Measurements from ENCODE around the gene NCS1. TPM values are rescaled to one million over a fixed set of nuclear protein-coding genes. Genes with fewer than 3 reads are reported as not detected.
A peak's percentile ranks its signal among the peaks of the same experiment; 100 is the strongest.

Gene NCS1
- total and polyA plus RNA-seq, 9 of the 15 experiments (the other 6 are each of a cell fraction or from before 2014, with no cell fraction given): 0.28 to 27.0 (median 9.6) TPM

GRCh38 chr9:130174025-130174424 lies 1.8 kb downstream of the NCS1 start:
- Histone ChIP-seq H3K27ac (ENCODE audit: extremely low read depth, low read depth, low read length) (no peak overlapping the region), H2AFZ (ENCODE audit: low read depth, low read length) (no peak overlapping the region), H3K4me1 (replicated peaks in 1 of 2; ENCODE audit: control insufficient read depth in 2 of 2, insufficient read depth in 2 of 2, low read length in 2 of 2) (peaks cover 0 to 27% of the 10 kb centered on the region in 2 experiments; a peak in 3 of 5 replicates), H3K27me3 (ENCODE audit: control insufficient read depth in 2 of 2, insufficient read depth in 2 of 2, low read length in 2 of 2) (no peaks in the 10 kb centered on the region; a peak in 1 of 5 replicates), H3K9ac (ENCODE audit: insufficient read depth in 1 of 2, low read depth in 2 of 2, low read length in 2 of 2) (peak overlapping the region in 1 of 2 experiments; percentile 10; a peak in 2 of 4 replicates), H3K9me1 (ENCODE audit: control insufficient read depth, insufficient read depth, low read length) (no peaks in the 10 kb centered on the region), H3K9me3 (replicated peaks; ENCODE audit: control insufficient read depth, insufficient read depth, low read depth, low read length) (no peaks in the 10 kb centered on the region), H3K4me3 (no peak overlapping the region), H3K4me2 (ENCODE audit: insufficient read depth, low read length) (no peak overlapping the region), H3K36me3 (ENCODE audit: control insufficient read depth, insufficient read depth, low read length) (no peaks in the 10 kb centered on the region), H3K79me2 (ENCODE audit: control insufficient read depth, insufficient read depth, low read length) (peaks cover 21% of the 10 kb centered on the region), H4K20me1 (replicated peaks; ENCODE audit: control insufficient read depth, insufficient read depth, low read length) (peaks cover 20% of the 10 kb centered on the region; the same call in 1 of the 2 replicates)
- DNase-seq (ENCODE audit: extremely low read depth in 1 of 4, low spot score in 3 of 4) (no peak), FAIRE-seq (no peak), ATAC-seq (no peak)
- ChIA-PET POLR2A (interaction anchor here (1.2 kb wide), 1 partner anchor 14 kb away, joined by 3 read pairs; no protein-coding TSS in a partner anchor), CTCF (ENCODE audit: low intra/inter-chr PET ratio) (no interaction called here)
- TF ChIP-seq ZNF699 (CRISPR knock-in tag; IDR thresholded peaks at IDR 0.05; ENCODE audit: insufficient replicate concordance): no peak
- no peak for TF ChIP-seq ZBTB12 (CRISPR knock-in tag; IDR thresholded peaks at IDR 0.05)
- TF ChIP-seq TAL1 (IDR thresholded peaks at IDR 0.05): no peak
- no peak for TF ChIP-seq NR2C1 (IDR thresholded peaks at IDR 0.05)
- TF ChIP-seq NR2C1 (tag; IDR thresholded peaks at IDR 0.05): no peak
- in situ Hi-C loops (cut with MboI) (no loop called here), intact Hi-C loops (cut with micrococcal nuclease) (no loop called here)
- WGBS (ENCODE audit: insufficient coverage, low coverage, missing lambda C conversion rate): 84% methylated on average over 8 of the region's 9 CpGs
- no TSS peak for BruUV-seq (replicated peaks)

- no peaks in the 10 kb centered on the region for H3K36me3 ChIP-seq (ENCODE audit: control insufficient read depth, insufficient read depth, low read length)
- ChIA-PET CTCF (ENCODE audit: low intra/inter-chr PET ratio) (no interaction called here), POLR2A (interaction anchor here (0.6 to 1.2 kb wide), 3 partner anchors 11 to 667 kb away, joined by 3 to 4 read pairs (median 3); no protein-coding TSS in a partner anchor)
- TF ChIP-seq MBD1 (CRISPR knock-in tag; IDR thresholded peaks at IDR 0.05) (no peak), ZNF584 (CRISPR knock-in tag; IDR thresholded peaks at IDR 0.05; ENCODE audit: low read depth) (no peak), COPS2 (conservative IDR thresholded peaks at IDR 0.05) (no peak), TAL1 (IDR thresholded peaks at IDR 0.05) (no peak), BCOR (IDR thresholded peaks at IDR 0.05) (no peak)
- DNase-seq (ENCODE audit: extremely low read depth in 1 of 4, low spot score in 3 of 4): no peak
- no peaks in the 10 kb centered on the region for H3K9me1 ChIP-seq (ENCODE audit: control insufficient read depth, insufficient read depth, low read length)
- WGBS (ENCODE audit: insufficient coverage, low coverage, missing lambda C conversion rate): 78% methylated on average over 8 of the region's 8 CpGs
- ATAC-seq: no peak
- intact Hi-C loops (cut with micrococcal nuclease) (no loop called here), in situ Hi-C loops (cut with MboI) (no loop called here)
- FAIRE-seq: no peak
- BruUV-seq (replicated peaks): no TSS peak
- peaks cover 0 to 27% of the 10 kb centered on the region in 2 experiments; a peak in 3 of 5 replicates for H3K4me1 ChIP-seq (replicated peaks in 1 of 2; ENCODE audit: control insufficient read depth in 2 of 2, insufficient read depth in 2 of 2, low read length in 2 of 2)
- H3K4me3 ChIP-seq: no peak overlapping the region
- no peak overlapping the region for H3K27ac ChIP-seq (ENCODE audit: extremely low read depth, low read depth, low read length)
- H4K20me1 ChIP-seq (replicated peaks; ENCODE audit: control insufficient read depth, insufficient read depth, low read length): peaks cover 20% of the 10 kb centered on the region; the same call in 1 of the 2 replicates
- no peaks in the 10 kb centered on the region for H3K9me3 ChIP-seq (replicated peaks; ENCODE audit: control insufficient read depth, insufficient read depth, low read depth, low read length)
- no peaks in the 10 kb centered on the region for H3K27me3 ChIP-seq (ENCODE audit: control insufficient read depth in 2 of 2, insufficient read depth in 2 of 2, low read length in 2 of 2)
- no peak overlapping the region for H2AFZ ChIP-seq (ENCODE audit: low read depth, low read length)
- H3K9ac ChIP-seq (ENCODE audit: insufficient read depth in 1 of 2, low read depth in 2 of 2, low read length in 2 of 2): no peak overlapping the region
- H3K4me2 ChIP-seq (ENCODE audit: insufficient read depth, low read length): no peak overlapping the region
- peaks cover 24% of the 10 kb centered on the region for H3K79me2 ChIP-seq (ENCODE audit: control insufficient read depth, insufficient read depth, low read length)
These were observed 2.7 kb downstream of the NCS1 start for GRCh38 chr9:130174920-130175321.

Measured in K562 (cell line).